Glomerular visceral epithelial cell (primary cell): Measurements from ENCODE around the gene PTPRN2.

Source experiments
- DNase-seq: peaks from one replicate; pipeline ENCODE4 v3.0.0-alpha.2; 2016; ENCODE audit errors: extremely low spot score

Gene PTPRN2

GRCh38 chr7:158031867-158032308 is 555.7 kb downstream of the PTPRN2 start:
- DNase-seq: no peak

GRCh38 chr7:158030566-158030965 is 557.1 kb downstream of the PTPRN2 start:
- DNase-seq: no peak

DNA sequence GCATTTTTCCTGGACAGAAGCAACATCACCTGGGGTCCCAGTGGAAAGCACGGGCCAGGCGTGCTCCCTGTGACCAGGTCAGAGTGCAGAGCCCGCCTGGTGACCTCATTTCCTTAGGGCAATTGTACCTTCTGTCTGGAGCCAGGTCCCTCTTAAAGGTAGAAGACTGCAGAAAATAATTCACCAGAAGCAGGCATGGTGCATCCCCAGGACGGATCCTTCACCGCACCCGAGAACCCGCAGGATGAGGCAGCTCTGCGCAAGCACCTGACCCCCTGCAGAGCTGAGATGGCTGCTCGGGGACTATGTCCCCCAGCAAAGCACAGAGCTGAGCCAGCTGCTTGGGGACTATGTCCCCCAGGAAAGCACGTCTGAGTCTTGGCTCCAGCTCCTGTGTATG is 557.6 kb downstream of the PTPRN2 start:
- DNase-seq: no peak

GRCh38 chr7:158029509-158029908 is 558.1 kb downstream of the PTPRN2 start:
- DNase-seq: no peak

GRCh38 chr7:158028971-158029370 is 558.7 kb downstream of the PTPRN2 start:
- no peak for DNase-seq

DNA sequence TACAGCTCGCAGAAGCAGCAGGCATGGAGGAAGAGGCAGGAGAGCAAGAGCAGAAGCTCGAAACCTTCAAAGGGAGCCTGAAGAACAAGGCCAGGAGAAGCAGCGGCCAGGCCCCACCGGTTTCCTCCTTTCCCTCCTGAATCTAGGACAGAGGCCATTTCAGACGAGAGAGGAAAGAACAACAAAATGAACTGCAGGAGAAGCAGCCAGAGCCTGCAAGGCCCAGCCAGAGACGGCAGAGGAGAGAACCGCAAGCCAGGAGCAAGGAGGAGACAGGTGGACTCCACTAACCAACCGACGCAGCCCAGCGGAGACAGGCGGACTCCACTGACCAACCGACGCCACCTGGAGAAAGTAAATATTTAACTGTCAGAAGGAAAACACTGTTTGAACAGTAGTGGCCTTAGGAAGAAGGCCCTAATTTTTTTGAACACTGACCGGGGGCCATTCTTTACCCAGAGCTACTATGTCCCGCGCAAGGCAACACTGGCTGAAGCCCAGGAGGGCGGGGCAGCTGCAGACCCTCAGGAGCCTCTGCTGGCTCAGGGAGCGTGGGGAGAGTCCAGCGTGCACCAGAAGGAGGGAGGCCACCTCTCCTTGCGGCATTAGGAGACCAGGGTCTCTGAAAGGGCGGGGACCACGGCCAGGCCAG is 559.2 kb downstream of the PTPRN2 start:
- DNase-seq: no peak

GRCh38 chr7:158027646-158028045 is 560.0 kb downstream of the PTPRN2 start:
- DNase-seq: no peak

DNA sequence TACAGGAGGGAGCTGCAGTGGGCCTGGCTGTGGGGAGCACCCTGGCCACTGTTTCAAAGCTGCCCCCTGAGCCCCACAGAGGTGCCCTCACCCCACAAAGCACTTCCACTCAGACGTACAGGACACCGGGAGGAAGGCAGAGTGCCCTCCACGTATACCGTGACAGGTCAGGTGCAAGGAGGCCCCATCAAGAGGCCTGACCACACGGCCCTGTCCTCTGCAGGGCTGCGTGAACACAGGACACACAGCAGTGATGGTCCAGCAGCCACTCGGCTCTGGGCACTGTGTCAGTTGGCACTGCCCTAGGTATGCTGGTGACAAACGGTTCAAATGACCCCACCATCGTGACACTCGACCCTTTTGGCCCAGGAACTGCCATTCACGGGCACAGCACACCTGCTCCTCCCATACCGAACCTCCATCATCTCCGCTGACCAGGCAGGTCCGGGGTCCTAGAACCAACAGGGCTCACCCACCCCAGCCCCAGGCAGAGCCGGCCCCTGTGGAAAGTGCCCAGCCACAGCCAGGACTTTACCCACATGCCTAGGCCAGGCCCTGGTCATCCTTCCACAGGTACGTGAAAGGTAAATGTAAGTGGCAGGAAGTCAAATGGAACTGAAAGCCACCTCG is 560.9 kb downstream of the PTPRN2 start:
- DNase-seq: no peak

DNA sequence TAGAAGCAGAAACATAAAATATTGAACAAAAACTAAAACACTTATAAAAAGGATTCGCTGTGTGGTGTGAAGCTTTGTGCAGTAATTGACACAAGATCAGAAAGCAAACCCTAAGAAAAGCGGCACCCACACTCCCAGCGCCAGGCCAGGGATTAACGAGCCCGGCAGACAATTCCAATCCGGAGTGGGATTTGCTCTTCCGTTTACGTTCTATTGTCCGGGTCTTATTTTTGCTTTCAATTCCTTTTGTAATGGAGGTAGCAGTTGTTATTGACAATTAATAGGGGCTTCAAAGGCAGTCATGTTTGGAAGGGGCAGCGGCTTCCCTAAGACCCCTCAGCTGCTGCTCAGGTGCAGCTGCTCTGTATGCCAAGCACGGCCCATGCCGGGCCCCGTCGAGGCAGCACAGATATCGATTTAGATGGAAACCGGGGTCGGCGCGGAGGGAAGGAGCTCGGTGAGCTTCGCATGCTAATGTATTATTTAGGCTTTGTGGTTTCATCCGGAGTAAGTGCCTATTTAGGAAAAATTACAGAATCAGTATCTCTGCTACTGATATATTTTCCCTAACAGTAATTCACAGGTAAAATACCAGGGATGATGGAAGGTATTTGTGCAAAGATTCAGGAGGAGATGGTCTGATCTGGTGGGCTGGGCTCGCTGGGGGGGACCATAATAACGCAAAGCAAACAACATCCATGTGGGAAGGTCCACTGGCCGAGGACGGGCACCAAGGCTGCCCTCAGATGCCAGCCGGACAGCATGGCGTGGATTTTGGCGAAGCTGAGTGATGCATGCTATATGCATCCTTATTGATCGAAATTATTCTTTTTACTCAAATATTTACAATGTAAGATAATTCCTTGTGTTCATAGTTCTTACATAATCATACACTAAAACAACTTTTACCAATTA is 561.7 kb downstream of the PTPRN2 start:
- DNase-seq: no peak

DNA sequence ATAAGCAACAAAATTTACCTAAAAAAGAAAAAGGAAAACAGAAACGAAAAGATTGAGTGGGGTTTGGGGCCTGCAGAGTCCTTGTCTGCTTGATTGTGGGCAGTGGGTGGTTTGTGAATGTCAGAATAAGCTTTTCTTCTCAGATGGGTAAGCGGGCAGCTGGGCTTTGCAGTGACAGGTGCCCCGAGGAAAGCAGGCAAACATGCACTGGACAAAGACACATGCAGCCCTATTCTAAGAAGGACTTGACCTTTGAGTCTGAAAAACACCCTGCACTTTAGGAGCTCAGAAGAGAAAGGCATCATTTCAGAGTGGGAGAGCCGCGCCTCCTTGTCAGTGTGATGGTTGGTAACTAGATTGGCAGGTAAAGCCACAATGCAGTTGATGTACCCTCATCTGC is 562.7 kb downstream of the PTPRN2 start:
- no peak for DNase-seq

- no peak for DNase-seq
These were observed 563.3 kb downstream of the PTPRN2 start for GRCh38 chr7:158024351-158024715.

- no peak for DNase-seq
These were observed 563.8 kb downstream of the PTPRN2 start for GRCh38 chr7:158023681-158024350.

DNA sequence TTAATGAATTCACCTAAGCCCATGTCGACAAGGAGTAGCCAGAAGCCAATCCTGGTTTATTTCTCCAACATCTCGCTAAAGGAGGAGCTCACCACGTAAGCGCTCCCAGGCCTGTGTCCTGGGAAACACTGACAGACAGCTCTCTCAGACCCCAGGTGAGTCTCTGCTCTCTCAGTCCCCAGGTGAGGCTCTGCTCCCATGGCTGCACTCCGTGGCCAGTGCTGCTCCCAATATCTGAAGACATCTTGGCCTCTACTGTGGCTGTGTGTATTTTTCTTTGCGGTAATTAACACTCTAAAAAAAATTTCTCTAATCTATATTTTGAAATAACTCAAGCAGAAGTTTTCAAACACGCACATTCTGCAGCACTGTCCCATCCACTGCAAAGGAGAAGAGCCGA is 564.5 kb downstream of the PTPRN2 start:
- DNase-seq: no peak

DNA sequence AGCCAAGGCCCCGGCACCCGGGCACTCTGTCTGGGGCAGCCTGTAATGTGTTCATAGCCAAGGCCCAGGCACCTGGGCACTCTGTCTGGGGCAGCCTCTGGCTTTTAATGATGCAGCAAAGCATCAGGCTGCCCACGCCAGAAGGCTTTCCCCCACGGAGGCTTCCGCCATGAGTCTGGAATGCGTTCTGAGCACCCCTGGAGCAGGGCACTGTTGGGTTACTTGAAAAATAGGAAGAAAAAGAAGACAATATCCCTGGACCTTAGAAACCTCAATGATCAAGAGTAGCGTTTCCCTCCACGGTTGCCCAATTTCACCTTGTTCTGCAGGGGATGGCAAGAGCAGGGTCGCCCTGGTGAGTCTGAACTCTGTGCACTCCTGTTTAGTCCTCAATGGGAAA is 565.0 kb downstream of the PTPRN2 start:
- DNase-seq: no peak

- no peak for DNase-seq
These were observed 565.8 kb downstream of the PTPRN2 start for GRCh38 chr7:158021836-158022235.

- DNase-seq: no peak
These were observed 566.9 kb downstream of the PTPRN2 start for GRCh38 chr7:158020706-158021095.

GRCh38 chr7:158019726-158020705 is 567.6 kb downstream of the PTPRN2 start:
- DNase-seq: no peak

DNA sequence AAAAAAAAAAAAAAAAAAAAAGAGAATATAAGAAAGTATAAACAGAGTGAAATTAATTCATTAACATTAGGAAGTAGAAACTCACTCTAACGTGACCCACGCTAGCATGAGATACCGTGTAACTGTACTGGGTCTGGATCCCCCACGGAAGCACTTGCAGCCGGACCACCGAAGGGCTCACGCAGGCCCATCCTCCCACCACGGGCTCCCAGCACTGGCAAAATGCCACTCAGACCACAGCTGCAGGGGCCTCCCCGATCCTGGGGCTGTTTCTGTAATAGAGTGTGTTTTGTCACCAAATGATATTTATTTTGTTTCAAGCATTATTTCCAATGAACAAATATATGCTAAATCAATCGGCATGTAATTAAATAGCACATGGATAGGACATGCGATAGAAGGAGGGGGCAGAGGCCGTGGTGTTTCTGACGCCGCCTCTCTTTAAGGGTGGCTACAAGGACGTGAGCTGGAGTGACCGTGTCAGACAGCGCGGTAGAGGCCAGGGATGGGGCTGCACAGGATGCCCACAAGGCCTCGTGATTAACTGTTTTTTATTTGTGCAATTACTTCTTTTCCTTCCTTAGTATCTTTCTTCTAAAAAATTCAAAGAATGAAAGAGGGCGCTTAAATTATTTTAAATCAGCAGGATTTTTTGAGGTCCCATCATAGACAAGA is 568.5 kb downstream of the PTPRN2 start:
- DNase-seq: no peak

GRCh38 chr7:158018098-158018762 is 569.4 kb downstream of the PTPRN2 start:
- DNase-seq: no peak
